Activated naive CD8-positive, alpha-beta T cell treated with anti-CD3 and anti-CD28 coated beads for 36 hours (primary cell): ENCODE results near the gene PIEZO1. TPM values are rescaled to one million over a fixed set of nuclear protein-coding genes. Genes with fewer than 3 reads are reported as not detected.
A peak's percentile ranks its signal among the peaks of the same experiment; 100 is the strongest.

Source experiments
- DNase-seq: peaks from one replicate; pipeline ENCODE4 v3.0.0; 2021
- H3K27ac Mint-ChIP-seq: one replicate; pipeline ENCODE4 v1.8.0; 2022; ENCODE audit warnings: mild to moderate bottlenecking, moderate library complexity, mixed read lengths
- H3K27me3 Mint-ChIP-seq: one replicate; pipeline ENCODE4 v1.8.0; 2022; ENCODE audit warnings: mild to moderate bottlenecking, mixed read lengths
- H3K36me3 Mint-ChIP-seq: one replicate; pipeline ENCODE4 v1.8.0; 2021; ENCODE audit warnings: mild to moderate bottlenecking, mixed read lengths
- H3K4me1 Mint-ChIP-seq: one replicate; pipeline ENCODE4 v1.8.0; 2021; ENCODE audit warnings: mixed read lengths
- H3K4me3 Mint-ChIP-seq: one replicate; pipeline ENCODE4 v1.8.0; 2022; ENCODE audit warnings: mild to moderate bottlenecking, moderate library complexity, mixed read lengths
- H3K9me3 Mint-ChIP-seq: one replicate; pipeline ENCODE4 v1.8.0; 2022; ENCODE audit warnings: mixed read lengths
- total RNA-seq, 2 experiments: library from RNA; stranded (reverse); gene quantifications; one replicate each; pipeline ENCODE4 v1.2.3, GENCODE V29; 2021

Gene PIEZO1
- total RNA-seq, 2 experiments from 2014 or later, result 86.7 to 87.0 TPM

- H3K27ac Mint-ChIP-seq, result peak overlapping the region; percentile 48
Measured at GRCh38 chr16:88771294-88771772, 13.7 kb downstream of the PIEZO1 start.

GRCh38 chr16:88770461-88771293 is 14.3 kb downstream of the PIEZO1 start:
- DNase-seq, result peak; percentile 65
- no peaks in the 10 kb centered on the region for H3K9me3 Mint-ChIP-seq
- no peaks in the 10 kb centered on the region for H3K27me3 Mint-ChIP-seq
- peaks cover 29% of the 10 kb centered on the region for H3K4me1 Mint-ChIP-seq
- H3K4me3 Mint-ChIP-seq, result peak overlapping the region; percentile 25
- H3K27ac Mint-ChIP-seq, result peak overlapping the region; percentile 48
- H3K36me3 Mint-ChIP-seq, result no peaks in the 10 kb centered on the region

More at GRCh38 chr16:88771294-88771772, 13.7 kb downstream of the PIEZO1 start:
- Mint-ChIP-seq H3K9me3 (no peaks in the 10 kb centered on the region), H3K27me3 (no peaks in the 10 kb centered on the region), H3K4me1 (peaks cover 25% of the 10 kb centered on the region), H3K36me3 (no peaks in the 10 kb centered on the region), H3K4me3 (no peak overlapping the region)
- DNase-seq, result no peak

- H3K4me1 Mint-ChIP-seq, result peaks cover 29% of the 10 kb centered on the region
- H3K27ac Mint-ChIP-seq, result no peak overlapping the region
- no peaks in the 10 kb centered on the region for H3K27me3 Mint-ChIP-seq
- H3K9me3 Mint-ChIP-seq, result no peaks in the 10 kb centered on the region
- no peaks in the 10 kb centered on the region for H3K36me3 Mint-ChIP-seq
- no peak overlapping the region for H3K4me3 Mint-ChIP-seq
- peak; percentile 35 for DNase-seq
Measured at GRCh38 chr16:88769617-88770460, 15.2 kb downstream of the PIEZO1 start.

GRCh38 chr16:88768071-88768783 is 16.8 kb downstream of the PIEZO1 start:
- no peak for DNase-seq
- H3K27ac Mint-ChIP-seq, result no peak overlapping the region
- H3K27me3 Mint-ChIP-seq, result no peaks in the 10 kb centered on the region

GRCh38 chr16:88767546-88768070 is 17.4 kb downstream of the PIEZO1 start:
- no peak overlapping the region for H3K27ac Mint-ChIP-seq
- H3K27me3 Mint-ChIP-seq, result no peaks in the 10 kb centered on the region
- H3K4me3 Mint-ChIP-seq, result no peak overlapping the region
- H3K4me1 Mint-ChIP-seq, result peaks cover 29% of the 10 kb centered on the region
- no peaks in the 10 kb centered on the region for H3K36me3 Mint-ChIP-seq
- DNase-seq, result no peak
- H3K9me3 Mint-ChIP-seq, result no peaks in the 10 kb centered on the region

More at GRCh38 chr16:88768071-88768783, 16.8 kb downstream of the PIEZO1 start:
- peaks cover 29% of the 10 kb centered on the region for H3K4me1 Mint-ChIP-seq
- H3K4me3 Mint-ChIP-seq, result no peak overlapping the region
- H3K9me3 Mint-ChIP-seq, result no peaks in the 10 kb centered on the region
- H3K36me3 Mint-ChIP-seq, result no peaks in the 10 kb centered on the region

- H3K4me1 Mint-ChIP-seq, result peaks cover 29% of the 10 kb centered on the region
- no peaks in the 10 kb centered on the region for H3K36me3 Mint-ChIP-seq
- no peaks in the 10 kb centered on the region for H3K9me3 Mint-ChIP-seq
- no peaks in the 10 kb centered on the region for H3K27me3 Mint-ChIP-seq
- DNase-seq, result no peak
- H3K27ac Mint-ChIP-seq, result no peak overlapping the region
- no peak overlapping the region for H3K4me3 Mint-ChIP-seq
Measured at GRCh38 chr16:88766975-88767374, 18.0 kb downstream of the PIEZO1 start.

- H3K27ac Mint-ChIP-seq, result no peak overlapping the region
- H3K9me3 Mint-ChIP-seq, result no peaks in the 10 kb centered on the region
- H3K4me1 Mint-ChIP-seq, result peaks cover 19% of the 10 kb centered on the region
- no peaks in the 10 kb centered on the region for H3K36me3 Mint-ChIP-seq
- no peak overlapping the region for H3K4me3 Mint-ChIP-seq
- no peaks in the 10 kb centered on the region for H3K27me3 Mint-ChIP-seq
- DNase-seq, result no peak
Measured at GRCh38 chr16:88764913-88765349, 20.1 kb downstream of the PIEZO1 start.

- no peaks in the 10 kb centered on the region for H3K36me3 Mint-ChIP-seq
Measured at GRCh38 chr16:88764080-88764479, 20.9 kb downstream of the PIEZO1 start.

GRCh38 chr16:88763502-88764053 is 21.4 kb downstream of the PIEZO1 start:
- peaks cover 3% of the 10 kb centered on the region for H3K36me3 Mint-ChIP-seq
- DNase-seq, result no peak
- H3K27me3 Mint-ChIP-seq, result no peaks in the 10 kb centered on the region
- H3K4me3 Mint-ChIP-seq, result no peak overlapping the region
- H3K27ac Mint-ChIP-seq, result no peak overlapping the region
- H3K9me3 Mint-ChIP-seq, result no peaks in the 10 kb centered on the region
- H3K4me1 Mint-ChIP-seq, result peaks cover 15% of the 10 kb centered on the region

More at GRCh38 chr16:88764080-88764479, 20.9 kb downstream of the PIEZO1 start:
- no peak overlapping the region for H3K27ac Mint-ChIP-seq
- no peaks in the 10 kb centered on the region for H3K9me3 Mint-ChIP-seq
- peaks cover 15% of the 10 kb centered on the region for H3K4me1 Mint-ChIP-seq
- no peaks in the 10 kb centered on the region for H3K27me3 Mint-ChIP-seq
- no peak overlapping the region for H3K4me3 Mint-ChIP-seq
- no peak for DNase-seq

- no peaks in the 10 kb centered on the region for H3K9me3 Mint-ChIP-seq
- H3K4me1 Mint-ChIP-seq, result peaks cover 15% of the 10 kb centered on the region
- no peak overlapping the region for H3K27ac Mint-ChIP-seq
- H3K27me3 Mint-ChIP-seq, result no peaks in the 10 kb centered on the region
- H3K4me3 Mint-ChIP-seq, result no peak overlapping the region
- H3K36me3 Mint-ChIP-seq, result peaks cover 4% of the 10 kb centered on the region
- no peak for DNase-seq
Measured at GRCh38 chr16:88762941-88763340, 22.1 kb downstream of the PIEZO1 start.

GRCh38 chr16:88762258-88762870 is 22.7 kb downstream of the PIEZO1 start:
- Mint-ChIP-seq H3K4me1 (peaks cover 10% of the 10 kb centered on the region), H3K27ac (no peak overlapping the region), H3K27me3 (no peaks in the 10 kb centered on the region), H3K4me3 (no peak overlapping the region), H3K9me3 (no peaks in the 10 kb centered on the region), H3K36me3 (peaks cover 4% of the 10 kb centered on the region)
- no peak for DNase-seq

- Mint-ChIP-seq H3K9me3 (no peaks in the 10 kb centered on the region), H3K36me3 (peaks cover 4% of the 10 kb centered on the region), H3K27me3 (no peaks in the 10 kb centered on the region), H3K4me1 (peaks cover 5% of the 10 kb centered on the region), H3K4me3 (no peak overlapping the region), H3K27ac (no peak overlapping the region)
- no peak for DNase-seq
Measured at GRCh38 chr16:88761830-88762229, 23.2 kb downstream of the PIEZO1 start.

GRCh38 chr16:88761143-88761534 is 23.9 kb downstream of the PIEZO1 start:
- Mint-ChIP-seq H3K4me3 (no peak overlapping the region), H3K27me3 (no peaks in the 10 kb centered on the region), H3K27ac (no peak overlapping the region), H3K36me3 (peaks cover 4% of the 10 kb centered on the region), H3K9me3 (no peaks in the 10 kb centered on the region), H3K4me1 (peaks cover 3% of the 10 kb centered on the region)
- DNase-seq, result no peak
